Keratinocyte (primary cell): ENCODE measurements around the gene DIO3.

ENCODE experiments used
- CTCF ChIP-seq, 3 experiments: IDR thresholded peaks in 1 of 3; conservative IDR thresholded peaks in 1 of 3; optimal IDR thresholded peaks in 1 of 3; 2 replicates in 2 of 3; 3 replicates in 1 of 3; pipeline versions ENCODE3 to v1.5.1; 2011; ENCODE audit warnings: low read length in 3 of 3, mild to moderate bottlenecking in 3 of 3, moderate library complexity in 2 of 3, control low read depth in 1 of 3, inconsistent platforms in 1 of 3; ENCODE audit not compliant: insufficient read depth in 2 of 3; ENCODE audit errors: extremely low read depth in 1 of 3
- EZH2 ChIP-seq: IDR thresholded peaks from one replicate; pipeline ENCODE4 v1.6.1; 2012; ENCODE audit warnings: inconsistent platforms, mild to moderate bottlenecking, low read length, moderate library complexity

GRCh38 chr14:101567252-101567651, 6.0 kb downstream of the DIO3 start:
- TF ChIP-seq CTCF (optimal IDR thresholded peaks at IDR 0.05 in 1 of 3, IDR thresholded peaks at IDR 0.05 in 1 of 3, conservative IDR thresholded peaks at IDR 0.05 in 1 of 3; ENCODE audit: extremely low read depth in 1 of 3, insufficient read depth in 2 of 3, low read length in 3 of 3) (no peak), EZH2 (no peak)
